HG02884 (cell line): ENCODE measurements around the gene NAP1L3.
A peak's percentile ranks its signal among the peaks of the same experiment; 100 is the strongest.

Experiments used
- ATAC-seq: cut with Tn5 transposase; IDR thresholded peaks from one replicate; pipeline ENCODE4 v1.9.1; 2021; ENCODE audit warnings: mild to moderate bottlenecking, moderate library complexity; ENCODE audit not compliant: unreplicated experiment

Gene NAP1L3, protein sequence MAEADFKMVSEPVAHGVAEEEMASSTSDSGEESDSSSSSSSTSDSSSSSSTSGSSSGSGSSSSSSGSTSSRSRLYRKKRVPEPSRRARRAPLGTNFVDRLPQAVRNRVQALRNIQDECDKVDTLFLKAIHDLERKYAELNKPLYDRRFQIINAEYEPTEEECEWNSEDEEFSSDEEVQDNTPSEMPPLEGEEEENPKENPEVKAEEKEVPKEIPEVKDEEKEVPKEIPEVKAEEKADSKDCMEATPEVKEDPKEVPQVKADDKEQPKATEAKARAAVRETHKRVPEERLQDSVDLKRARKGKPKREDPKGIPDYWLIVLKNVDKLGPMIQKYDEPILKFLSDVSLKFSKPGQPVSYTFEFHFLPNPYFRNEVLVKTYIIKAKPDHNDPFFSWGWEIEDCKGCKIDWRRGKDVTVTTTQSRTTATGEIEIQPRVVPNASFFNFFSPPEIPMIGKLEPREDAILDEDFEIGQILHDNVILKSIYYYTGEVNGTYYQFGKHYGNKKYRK

GRCh38 chrX:93673056-93673868 lies at the start of gene NAP1L3:
Gene NAP1L3 (minus strand): TSS chrX:93673578. CDS start chrX:93673304, 274 bp downstream.
- peak; percentile 43 for ATAC-seq

GRCh38 chrX:93711076-93711475 lies 37.7 kb upstream of the NAP1L3 start:
- no peak for ATAC-seq

DNA sequence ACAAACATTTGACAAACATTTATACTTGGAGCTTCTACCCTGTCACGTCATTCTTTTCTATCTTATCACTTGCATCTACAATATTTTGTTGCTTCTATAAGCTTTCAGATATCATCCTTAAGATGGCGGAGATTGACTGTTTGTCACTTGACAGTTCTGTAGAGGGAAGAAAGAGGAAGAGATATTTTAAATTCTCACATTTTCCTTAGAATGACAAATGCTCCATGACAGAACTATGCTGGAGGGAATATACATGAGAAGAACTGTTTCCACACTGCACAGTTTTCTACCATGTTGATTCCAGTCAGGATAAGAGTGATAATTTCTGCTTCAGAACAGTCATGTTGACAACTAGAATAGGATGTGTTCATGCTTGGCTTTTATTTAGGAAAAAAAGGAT lies 30.3 kb upstream of the NAP1L3 start:
- ATAC-seq, result no peak

DNA sequence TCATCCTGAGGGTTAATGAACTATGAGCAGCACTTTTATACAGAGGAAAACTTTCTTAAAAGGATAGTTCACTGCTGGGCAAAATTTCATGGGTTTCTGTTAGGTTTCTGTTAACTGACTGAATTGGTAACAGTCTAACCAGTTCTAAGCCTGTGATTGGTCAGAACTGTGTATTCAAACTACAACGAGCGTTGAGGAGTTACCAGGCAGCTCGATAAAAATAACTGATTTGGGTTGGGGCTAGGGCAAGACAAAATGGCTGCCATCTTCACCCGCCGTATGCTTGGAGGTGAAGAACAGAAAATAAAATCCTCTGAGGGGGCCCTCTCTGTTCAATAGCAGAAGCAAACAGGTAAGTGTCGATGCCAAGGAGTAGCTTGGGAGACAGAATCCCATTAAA lies 22.6 kb upstream of the NAP1L3 start:
- no peak for ATAC-seq

DNA sequence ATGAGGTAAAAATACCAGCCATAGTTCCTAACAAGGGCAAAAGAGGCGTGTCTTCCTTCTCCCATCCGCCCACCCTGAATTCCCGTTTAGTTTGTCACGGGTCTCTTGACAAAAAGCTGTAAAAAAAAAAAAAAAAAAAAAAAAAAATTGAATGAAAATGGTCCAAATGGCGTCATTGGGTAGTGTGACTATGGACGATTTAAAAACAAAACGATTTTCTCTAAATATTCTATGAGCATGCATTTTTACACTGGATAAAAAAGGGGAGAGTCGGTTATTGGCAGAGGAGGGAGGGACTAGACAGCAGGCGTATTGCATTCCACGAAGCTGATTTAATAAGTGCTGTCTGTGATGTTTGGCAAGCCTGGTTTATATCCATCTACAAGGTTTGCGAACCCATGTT lies 492 bp upstream of the NAP1L3 start, which contains the start of gene FAM133A:
Gene FAM133A, plus strand, starts transcription at position 338 of the 403 bp plus-strand sequence. CDS start 35,214 bp downstream, outside the sequence.
- no peak for ATAC-seq

DNA sequence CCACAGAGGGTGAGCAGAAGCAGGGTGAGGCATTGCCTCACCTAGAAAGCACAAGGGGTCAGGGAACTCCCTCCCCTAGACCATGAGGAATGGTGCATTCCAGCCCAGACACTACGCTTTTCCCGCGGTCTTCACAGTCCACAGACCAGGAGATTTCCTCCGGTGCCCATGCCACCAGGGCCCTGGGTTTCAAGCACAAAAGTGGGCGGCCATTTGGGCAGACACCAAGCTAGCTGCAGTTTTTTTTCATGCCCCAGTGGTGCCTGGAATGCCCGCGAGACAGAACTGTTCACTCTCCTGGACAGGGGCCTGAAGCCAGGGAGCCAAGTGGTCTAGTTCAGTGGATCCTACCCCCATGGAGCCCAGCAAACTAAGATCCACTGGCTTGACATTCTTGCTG lies 12.8 kb downstream of the NAP1L3 start:
- no peak for ATAC-seq

DNA sequence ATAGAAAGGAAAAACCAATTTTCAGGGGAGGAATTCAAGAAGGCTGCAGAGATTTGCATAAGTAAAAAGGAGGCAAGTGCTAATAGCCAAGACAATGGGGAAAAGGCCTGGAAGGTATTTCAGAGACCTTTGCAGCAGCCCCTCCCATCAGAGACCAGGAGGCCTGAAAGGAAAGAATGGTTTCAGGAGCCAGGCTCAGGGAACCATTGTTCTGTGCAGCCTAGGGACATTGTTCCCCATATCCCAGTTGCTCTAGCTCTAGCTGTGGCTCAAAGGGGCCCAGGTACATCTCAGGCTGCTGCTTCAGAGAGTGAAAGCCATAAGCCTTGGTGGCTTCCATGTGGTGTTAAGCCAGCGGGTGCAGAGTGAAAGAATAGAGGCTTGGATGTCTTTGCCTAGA lies 24.0 kb downstream of the NAP1L3 start:
- ATAC-seq, result no peak

- ATAC-seq, result no peak
Observed at GRCh38 chrX:93637591-93637990, 35.8 kb downstream of the NAP1L3 start.
